Ishikawa (cell line): ENCODE data around the gene TNFRSF4.

Source experiments
- CEBPB ChIP-seq: IDR thresholded peaks from 2 replicates; pipeline ENCODE4 v1.6.1; 2012
- CREB1 ChIP-seq: IDR thresholded peaks from 2 replicates; pipeline ENCODE4 v1.6.1; 2012; ENCODE audit warnings: low read depth
- EP300 ChIP-seq: IDR thresholded peaks from 2 replicates; pipeline ENCODE4 v1.6.1; 2012; ENCODE audit warnings: borderline replicate concordance
- MAX ChIP-seq: IDR thresholded peaks from 2 replicates; pipeline ENCODE4 v1.6.1; 2012
- NFIC ChIP-seq: IDR thresholded peaks from 2 replicates; pipeline ENCODE4 v1.6.1; 2012
- REST ChIP-seq: IDR thresholded peaks from 2 replicates; pipeline ENCODE4 v1.6.1; 2012; ENCODE audit warnings: low read depth, mild to moderate bottlenecking
- USF1 ChIP-seq: IDR thresholded peaks from 2 replicates; pipeline ENCODE4 v1.6.1; 2012
- YY1 ChIP-seq: IDR thresholded peaks from 2 replicates; pipeline ENCODE4 v1.6.1; 2012; ENCODE audit warnings: low read depth

- TF ChIP-seq CREB1 (no peak), NFIC (no peak), EP300 (no peak), YY1 (no peak), MAX (no peak), USF1 (no peak), CEBPB (no peak), REST (no peak)
These were observed 27.8 kb upstream of the TNFRSF4 start for GRCh38 chr1:1241588-1242219.
